Uterus (tissue), 4 donors: Measurements from ENCODE around the gene MSI2. TPM values are rescaled to one million over a fixed set of nuclear protein-coding genes. Genes with fewer than 3 reads are reported as not detected.
A peak's percentile ranks its signal among the peaks of the same experiment; 100 is the strongest.

ENCODE experiments used
- DNase-seq, 2 donors: peaks; one replicate each; pipeline ENCODE4 v3.0.0-alpha.2; 2019 to 2020
- H3K27ac ChIP-seq, 2 donors: fragments of 200-600 bp; sonication (generic); 1 replicate in 1 of 2; 2 replicates in 1 of 2; pipeline ENCODE4 v1.5.1; 2016 to 2018
- H3K27me3 ChIP-seq, 2 donors: fragments of 200-600 bp; sonication (generic); one replicate each; pipeline ENCODE4 v1.5.1; 2018 to 2019; ENCODE audit warnings: control low read depth in 1 of 2
- H3K36me3 ChIP-seq, 2 donors: fragments of 200-600 bp; sonication (generic); one replicate each; pipeline ENCODE4 v1.5.1; 2019; ENCODE audit warnings: control low read depth in 1 of 2
- H3K4me1 ChIP-seq, 2 donors: fragments of 200-600 bp; sonication (generic); one replicate each; pipeline ENCODE4 v1.5.1; 2018 to 2019; ENCODE audit warnings: control low read depth in 1 of 2
- H3K4me3 ChIP-seq, 2 donors: fragments of 200-600 bp; sonication (generic); 1 replicate in 1 of 2; 2 replicates in 1 of 2; pipeline ENCODE4 v1.5.1; 2018 to 2019; ENCODE audit warnings: mild to moderate bottlenecking in 1 of 2
- H3K9me3 ChIP-seq, 2 donors: fragments of 200-600 bp; sonication (generic); one replicate each; pipeline ENCODE4 v1.5.1; 2019; ENCODE audit warnings: control low read depth in 1 of 2
- POLR2A ChIP-seq, 2 donors: fragments of 450-650 bp; IDR thresholded peaks; one replicate each; pipeline ENCODE4 v1.6.1; 2016; ENCODE audit warnings: antibody characterized with exemption in 2 of 2, mild to moderate bottlenecking in 1 of 2, moderate library complexity in 1 of 2
- intact Hi-C: fragments of 100-400 bp; cut with DNase I; formaldehyde crosslinking; loops from one replicate; pipeline ENCODE4 v1.15.1; 2023; ENCODE audit warnings: low total_unique reads
- total RNA-seq, 4 donors: library from RNA; depleted of rRNA in 3 of 4; stranded (reverse); fragments of >200 nt in 3 of 4; gene quantifications; one replicate each; pipeline versions ENCODE4 v1.1.0 to v1.2.4, GENCODE V29; 2014 to 2023
- TF ChIP-seq, protein P1 (sequence below), 4 experiments: fragments of 200-600 bp in 2 of 4; fragments of 450-650 bp in 2 of 4; sonication (generic) in 2 of 4; IDR thresholded peaks; one replicate each; pipeline ENCODE4 v1.5.1; 2016 to 2019; ENCODE audit warnings: antibody characterized with exemption in 4 of 4, mild to moderate bottlenecking in 2 of 4, moderate library complexity in 1 of 4
- donor health status: DM: yes; HTN: yes; CAD: no.

The MSI2 gene
- total RNA-seq, 4 donors from 2014 or later, result 13.2 to 60.8 (median 44.5) TPM

DNA sequence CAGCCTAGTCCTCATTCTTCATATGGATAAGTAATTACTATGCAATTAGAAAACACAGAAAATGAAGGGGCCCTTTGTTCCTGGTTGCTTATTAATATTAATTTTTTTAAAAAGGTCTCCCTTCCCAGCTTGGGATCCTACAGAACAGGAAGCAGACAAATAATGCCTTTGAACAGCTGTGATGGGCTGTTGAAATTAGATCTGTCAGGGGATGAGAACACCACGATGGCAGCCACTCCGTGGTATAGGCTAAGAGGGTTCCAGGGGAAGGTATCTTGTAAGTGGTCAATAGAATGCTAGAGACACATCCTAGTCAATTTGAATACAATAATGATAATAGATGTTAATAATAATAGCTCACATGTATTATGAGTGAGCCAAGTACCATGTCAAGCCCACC is 405.7 kb downstream of the MSI2 start:
- Histone ChIP-seq H3K27ac (peak overlapping the region; percentile 67 to 77), H3K4me3 (no peak overlapping the region), H3K9me3 (no peaks in the 10 kb centered on the region), H3K4me1 (peaks cover 0 to 3% of the 10 kb centered on the region in 2 donors), H3K36me3 (no peaks in the 10 kb centered on the region), H3K27me3 (no peaks in the 10 kb centered on the region)
- no peak for DNase-seq
- intact Hi-C loops, result no loop called here
- TF ChIP-seq, protein P1, sequence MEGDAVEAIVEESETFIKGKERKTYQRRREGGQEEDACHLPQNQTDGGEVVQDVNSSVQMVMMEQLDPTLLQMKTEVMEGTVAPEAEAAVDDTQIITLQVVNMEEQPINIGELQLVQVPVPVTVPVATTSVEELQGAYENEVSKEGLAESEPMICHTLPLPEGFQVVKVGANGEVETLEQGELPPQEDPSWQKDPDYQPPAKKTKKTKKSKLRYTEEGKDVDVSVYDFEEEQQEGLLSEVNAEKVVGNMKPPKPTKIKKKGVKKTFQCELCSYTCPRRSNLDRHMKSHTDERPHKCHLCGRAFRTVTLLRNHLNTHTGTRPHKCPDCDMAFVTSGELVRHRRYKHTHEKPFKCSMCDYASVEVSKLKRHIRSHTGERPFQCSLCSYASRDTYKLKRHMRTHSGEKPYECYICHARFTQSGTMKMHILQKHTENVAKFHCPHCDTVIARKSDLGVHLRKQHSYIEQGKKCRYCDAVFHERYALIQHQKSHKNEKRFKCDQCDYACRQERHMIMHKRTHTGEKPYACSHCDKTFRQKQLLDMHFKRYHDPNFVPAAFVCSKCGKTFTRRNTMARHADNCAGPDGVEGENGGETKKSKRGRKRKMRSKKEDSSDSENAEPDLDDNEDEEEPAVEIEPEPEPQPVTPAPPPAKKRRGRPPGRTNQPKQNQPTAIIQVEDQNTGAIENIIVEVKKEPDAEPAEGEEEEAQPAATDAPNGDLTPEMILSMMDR (IDR thresholded peaks at IDR 0.05), result no peak
- no peak for TF ChIP-seq POLR2A (IDR thresholded peaks at IDR 0.05)

DNA sequence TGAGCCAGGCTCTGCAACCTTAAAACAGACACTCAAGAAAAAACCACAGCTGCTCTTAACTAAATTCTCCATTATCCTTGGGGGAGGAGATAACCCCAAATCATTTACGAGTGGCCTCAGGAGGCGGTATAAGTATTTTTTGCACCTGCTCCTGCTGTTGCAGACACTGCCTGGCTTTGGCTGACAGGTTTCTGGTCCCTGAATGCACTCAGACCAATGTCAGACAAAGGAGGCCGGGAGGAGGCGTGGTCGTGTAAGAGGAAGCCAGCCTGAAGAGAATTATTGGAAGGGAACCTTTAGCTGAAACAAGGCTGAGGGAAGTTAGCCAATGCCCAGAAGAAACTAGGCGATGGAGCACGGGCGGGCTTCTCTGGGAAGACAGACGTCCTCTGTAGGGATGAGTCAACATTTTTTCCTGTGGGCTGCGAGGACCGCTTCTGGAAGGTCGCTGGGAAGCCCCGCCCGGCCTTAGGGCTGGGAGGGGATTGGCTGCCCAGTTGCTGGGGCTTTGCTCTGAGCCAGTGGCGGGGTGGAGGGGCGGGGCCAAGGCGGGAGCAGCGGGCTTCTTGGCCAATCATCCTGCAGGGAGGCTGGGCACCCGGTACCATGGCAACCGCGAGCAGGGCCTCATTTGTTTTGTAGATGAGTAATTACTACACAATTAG is 406.5 kb downstream of the MSI2 start:
- H3K4me3 ChIP-seq, result peak overlapping the region in 1 of 2 donors; percentile 16
- DNase-seq, result peak; percentile 96 to 97
- no peaks in the 10 kb centered on the region for H3K36me3 ChIP-seq
- peak; percentile 26 to 55 for TF ChIP-seq POLR2A (IDR thresholded peaks at IDR 0.05)
- TF ChIP-seq, protein P1 (IDR thresholded peaks at IDR 0.05), result peak in 1 of 4 experiments; percentile 3
- peak overlapping the region; percentile 67 to 77 for H3K27ac ChIP-seq
- H3K9me3 ChIP-seq, result no peaks in the 10 kb centered on the region
- intact Hi-C loops, result no loop called here
- no peaks in the 10 kb centered on the region for H3K27me3 ChIP-seq
- H3K4me1 ChIP-seq, result peaks cover 0 to 3% of the 10 kb centered on the region in 2 donors

DNA sequence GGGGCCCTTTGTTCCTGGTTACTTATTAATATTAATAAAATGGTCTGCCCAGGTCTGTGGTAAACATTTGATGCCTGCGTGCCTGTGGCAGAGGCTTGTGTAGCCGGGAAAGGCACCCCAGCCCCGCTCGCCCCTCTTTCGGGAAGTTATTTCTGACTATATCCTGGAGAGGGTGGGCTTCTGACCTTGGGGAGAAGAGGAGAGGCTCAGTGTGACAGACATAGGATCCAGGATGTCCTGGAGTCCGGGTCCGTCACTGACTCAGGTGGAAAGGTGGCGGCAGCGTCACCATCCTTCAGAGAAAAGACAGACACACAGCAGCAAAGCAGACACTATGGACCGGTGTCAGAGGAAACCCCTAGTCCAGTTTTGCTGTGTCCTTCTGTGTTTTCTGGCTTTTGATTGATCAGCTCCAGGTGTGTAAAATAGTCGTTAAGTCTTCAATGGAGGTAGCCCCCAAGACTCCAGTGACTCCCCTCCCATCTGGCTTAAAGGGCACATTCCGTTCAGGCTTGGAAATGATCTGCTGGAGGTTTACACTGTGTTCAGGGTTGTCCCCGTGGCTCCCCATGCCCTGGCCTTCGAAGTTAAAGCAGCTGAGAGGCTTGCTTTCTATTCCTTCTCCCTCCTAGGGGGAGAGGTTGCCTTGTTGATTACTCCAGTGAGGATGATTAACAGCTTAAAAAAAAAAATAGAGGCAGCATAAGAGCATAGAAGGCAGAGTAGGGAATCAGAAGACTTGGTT is 407.2 kb downstream of the MSI2 start:
- H3K36me3 ChIP-seq, result no peaks in the 10 kb centered on the region
- H3K27ac ChIP-seq, result peak overlapping the region; percentile 43 to 77
- H3K9me3 ChIP-seq, result no peaks in the 10 kb centered on the region
- intact Hi-C loops, result no loop called here
- no peak overlapping the region for H3K4me3 ChIP-seq
- TF ChIP-seq, protein P1 (IDR thresholded peaks at IDR 0.05), result no peak
- TF ChIP-seq POLR2A (IDR thresholded peaks at IDR 0.05), result no peak
- H3K27me3 ChIP-seq, result no peaks in the 10 kb centered on the region
- peak in 1 of 2 donors; percentile 22 for DNase-seq
- peaks cover 0 to 3% of the 10 kb centered on the region in 2 donors for H3K4me1 ChIP-seq

DNA sequence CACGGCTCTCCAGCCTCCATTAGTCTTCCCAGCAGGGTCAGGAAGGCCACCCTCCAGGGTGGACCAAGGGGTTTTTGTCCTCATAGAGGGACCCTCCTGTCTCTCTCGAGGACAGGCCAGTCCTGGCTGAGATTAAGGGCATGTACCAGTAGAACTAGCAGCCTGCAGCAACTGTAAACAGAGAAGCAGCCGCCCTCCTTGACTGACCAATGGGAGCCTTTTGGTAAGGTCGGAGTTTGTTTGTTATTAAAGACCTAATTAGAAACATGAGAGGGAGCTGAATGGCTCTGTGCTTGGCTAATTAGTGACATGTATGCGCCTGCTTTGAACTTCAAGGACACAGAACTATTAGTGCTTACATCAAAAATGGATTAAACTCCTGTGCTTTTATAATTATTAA is 408.8 kb downstream of the MSI2 start:
- TF ChIP-seq POLR2A (IDR thresholded peaks at IDR 0.05), result no peak
- TF ChIP-seq, protein P1 (IDR thresholded peaks at IDR 0.05), result no peak
- Histone ChIP-seq H3K27me3 (no peaks in the 10 kb centered on the region), H3K4me1 (peaks cover 0 to 3% of the 10 kb centered on the region in 2 donors), H3K4me3 (no peak overlapping the region), H3K27ac (no peak overlapping the region), H3K9me3 (no peaks in the 10 kb centered on the region), H3K36me3 (no peaks in the 10 kb centered on the region)
- DNase-seq, result peak in 1 of 2 donors; percentile 1
- intact Hi-C loops, result no loop called here

DNA sequence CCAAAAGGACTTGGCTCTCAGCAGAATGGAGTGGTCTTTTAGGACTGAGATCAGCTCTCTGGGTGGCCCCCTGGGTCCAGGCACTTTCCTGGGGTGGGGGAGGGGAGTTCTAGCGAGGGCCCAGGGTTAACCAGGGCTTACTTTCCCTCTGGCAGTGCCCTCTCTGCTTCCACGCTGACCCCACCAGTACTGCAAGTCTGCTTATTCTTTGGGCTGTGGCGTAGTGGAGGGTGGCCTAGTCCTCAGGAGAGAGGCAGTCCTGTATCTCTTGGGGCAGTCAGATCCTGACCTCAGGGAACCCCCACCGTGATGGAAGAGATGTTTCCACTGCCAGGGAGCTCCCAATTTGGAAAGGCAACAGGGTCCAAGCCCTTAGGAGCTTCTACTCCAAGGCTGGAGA is 409.4 kb downstream of the MSI2 start:
- DNase-seq, result peak; percentile 6 to 8
- Histone ChIP-seq H3K27ac (no peak overlapping the region), H3K36me3 (no peaks in the 10 kb centered on the region), H3K27me3 (no peaks in the 10 kb centered on the region), H3K9me3 (no peaks in the 10 kb centered on the region), H3K4me1 (peaks cover 0 to 3% of the 10 kb centered on the region in 2 donors), H3K4me3 (no peak overlapping the region)
- intact Hi-C loops, result no loop called here
- TF ChIP-seq, protein P1 (IDR thresholded peaks at IDR 0.05), result no peak
- no peak for TF ChIP-seq POLR2A (IDR thresholded peaks at IDR 0.05)
